Sigmoid colon (tissue), 7 donors: ENCODE results near the gene MRPL14. TPM values are rescaled to one million over a fixed set of nuclear protein-coding genes. Genes with fewer than 3 reads are reported as not detected.
"Not testable (repeated sequence)": the region's sequence is repeated elsewhere in the genome, so short reads cannot be mapped to it uniquely, and the experiment has no call there.

Experiments
- DNase-seq: peaks from one replicate; pipeline ENCODE4 v3.0.0-alpha.2; 2019
- H3K27ac ChIP-seq, 4 donors: fragments of 200-600 bp; sonication (generic); one replicate each; pipeline ENCODE4 v1.5.1; 2016 to 2019; ENCODE audit warnings: mild to moderate bottlenecking in 1 of 4
- H3K27me3 ChIP-seq, 3 donors: fragments of 200-600 bp; sonication (generic); one replicate each; pipeline ENCODE4 v1.5.1; 2019; ENCODE audit warnings: mild to moderate bottlenecking in 1 of 3
- H3K36me3 ChIP-seq, 4 donors: fragments of 200-600 bp; sonication (generic); one replicate each; pipeline ENCODE4 v1.5.1; 2016 to 2019
- H3K4me1 ChIP-seq, 4 donors: fragments of 200-600 bp; sonication (generic); one replicate each; pipeline ENCODE4 v1.5.1; 2017 to 2019
- H3K4me3 ChIP-seq, 4 donors: fragments of 200-600 bp; sonication (generic); one replicate each; pipeline ENCODE4 v1.5.1; 2017 to 2019; ENCODE audit warnings: mild to moderate bottlenecking in 2 of 4, moderate library complexity in 1 of 4
- H3K9me3 ChIP-seq, 4 donors: fragments of 200-600 bp in 3 of 4; sonication (generic) in 3 of 4; one replicate each; pipeline versions ENCODE4 v1.5.1 to v1.6.1; 2013 to 2019
- CTCF ChIP-seq, 4 experiments: fragments of 450-650 bp in 3 of 4; fragments of 200-600 bp in 1 of 4; IDR thresholded peaks; one replicate each; pipeline ENCODE4 v1.5.1; 2016 to 2019; ENCODE audit warnings: antibody characterized with exemption in 4 of 4, mild to moderate bottlenecking in 3 of 4, moderate library complexity in 2 of 4
- EP300 ChIP-seq, 4 donors: sonication (generic); formaldehyde crosslinking; IDR thresholded peaks; one replicate each; pipeline ENCODE4 v1.6.1; 2017; ENCODE audit warnings: antibody characterized with exemption in 4 of 4
- POLR2A ChIP-seq, 2 donors: fragments of 450-650 bp; IDR thresholded peaks; one replicate each; pipeline ENCODE4 v1.6.1; 2016; ENCODE audit warnings: antibody characterized with exemption in 2 of 2, mild to moderate bottlenecking in 2 of 2, moderate library complexity in 2 of 2
- POLR2AphosphoS5 ChIP-seq, 4 donors: sonication (generic); formaldehyde crosslinking; IDR thresholded peaks; one replicate each; pipeline ENCODE4 v1.6.1; 2017; ENCODE audit warnings: antibody characterized with exemption in 4 of 4
- WGBS, 2 donors: extraction: QIAGEN DNeasy Blood & Tissue Kit; methylation state at CpG; one replicate each; pipeline ENCODE4 v1.1.7; 2013; 5-methylcytosine and 5-hydroxymethylcytosine counted together
- intact Hi-C: fragments of 100-400 bp; cut with DNase I; formaldehyde crosslinking; loops from one replicate; pipeline ENCODE4 v1.15.1; 2023
- polyA plus RNA-seq, 3 donors: library from polyadenylated mRNA; stranded (reverse); fragments of 200-250 nt; gene quantifications; one replicate each; pipeline ENCODE4 v1.2.3, GENCODE V29; 2013
- total RNA-seq, 4 donors: library from RNA; depleted of rRNA; stranded (reverse); fragments of >200 nt; gene quantifications; one replicate each; pipeline ENCODE4 v1.1.0, GENCODE V29; 2016
- donor health status: healthy with polysubstance abuse.
- donor health status: Bipolar disorder and iron deficiency.
- donor health status: healthy.

The MRPL14 gene
- total and polyA plus RNA-seq, 7 donors = 32.4 to 150 (median 55.8) TPM

- Histone ChIP-seq H3K27me3 (no peaks in the 10 kb centered on the region), H3K4me3 (no peak overlapping the region), H3K9me3 (no peaks in the 10 kb centered on the region), H3K36me3 (peaks cover 0 to 79% (median 21%) of the 10 kb centered on the region in 4 donors), H3K4me1 (peaks cover 0 to 3% (median 1%) of the 10 kb centered on the region in 4 donors), H3K27ac (no peak overlapping the region)
- no peak for TF ChIP-seq CTCF (IDR thresholded peaks at IDR 0.05)
- no peak for TF ChIP-seq EP300 (IDR thresholded peaks at IDR 0.05)
- no peak for TF ChIP-seq POLR2A (IDR thresholded peaks at IDR 0.05)
- no peak for TF ChIP-seq POLR2AphosphoS5 (IDR thresholded peaks at IDR 0.05)
- intact Hi-C loops = no loop called here
- WGBS, 2 donors = 93 to 94% methylated on average over 10 of the region's 10 CpGs
- no peak for DNase-seq
Observed at GRCh38 chr6:44146685-44147084, 19.4 kb upstream of the MRPL14 start.

GRCh38 chr6:44145839-44146238, 18.6 kb upstream of the MRPL14 start:
- Histone ChIP-seq H3K27me3 (no peaks in the 10 kb centered on the region), H3K4me1 (no peaks in the 10 kb centered on the region), H3K36me3 (peaks cover 0 to 87% (median 26%) of the 10 kb centered on the region in 4 donors), H3K4me3 (no peak overlapping the region), H3K9me3 (no peaks in the 10 kb centered on the region), H3K27ac (no peak overlapping the region)
- DNase-seq = no peak
- intact Hi-C loops = no loop called here
- TF ChIP-seq CTCF (IDR thresholded peaks at IDR 0.05) (no peak), EP300 (IDR thresholded peaks at IDR 0.05) (no peak), POLR2A (IDR thresholded peaks at IDR 0.05) (no peak), POLR2AphosphoS5 (IDR thresholded peaks at IDR 0.05) (no peak)

DNA sequence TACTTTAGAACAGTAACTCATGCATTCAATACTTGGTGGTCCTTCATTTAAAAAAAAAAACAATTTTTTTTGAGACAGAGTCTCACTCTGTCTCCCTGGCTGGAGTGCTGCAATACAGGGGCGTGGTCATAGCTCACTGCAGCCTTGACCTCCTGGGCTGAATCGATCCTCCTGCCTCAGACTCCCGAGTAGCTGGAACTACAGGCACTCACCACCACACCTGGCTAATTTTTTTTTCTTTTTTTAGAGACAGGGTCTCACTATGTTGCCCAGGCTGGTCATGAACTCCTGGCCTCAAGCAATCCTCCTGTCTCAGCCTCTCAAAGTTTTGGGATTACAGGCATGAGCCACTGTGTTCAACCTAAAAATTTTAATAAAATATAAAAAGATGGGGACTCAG, 17.3 kb upstream of the MRPL14 start:
- intact Hi-C loops, DNase-seq, H3K27ac ChIP-seq, H3K4me3 ChIP-seq, H3K4me1 ChIP-seq, H3K9me3 ChIP-seq, H3K27me3 ChIP-seq: not testable (repeated sequence)
- H3K36me3 ChIP-seq = peaks cover 7 to 90% (median 36%) of the 10 kb centered on the region in 4 donors
- WGBS, 2 donors = 56 to 86% methylated on average over 3 of the region's 3 CpGs

GRCh38 chr6:44143731-44144130, 16.5 kb upstream of the MRPL14 start:
- Histone ChIP-seq H3K9me3 (no peaks in the 10 kb centered on the region), H3K4me1 (no peaks in the 10 kb centered on the region), H3K27ac (no peak overlapping the region), H3K27me3 (no peaks in the 10 kb centered on the region), H3K36me3 (peaks cover 7 to 85% (median 35%) of the 10 kb centered on the region in 4 donors), H3K4me3 (no peak overlapping the region)
- no peak for DNase-seq
- 89 to 95% methylated on average over 1 of the region's 1 CpG for WGBS, 2 donors
- no peak for TF ChIP-seq POLR2A (IDR thresholded peaks at IDR 0.05)
- TF ChIP-seq POLR2AphosphoS5 (IDR thresholded peaks at IDR 0.05) = no peak
- TF ChIP-seq CTCF (IDR thresholded peaks at IDR 0.05) = no peak
- TF ChIP-seq EP300 (IDR thresholded peaks at IDR 0.05) = no peak
- intact Hi-C loops = no loop called here

DNA sequence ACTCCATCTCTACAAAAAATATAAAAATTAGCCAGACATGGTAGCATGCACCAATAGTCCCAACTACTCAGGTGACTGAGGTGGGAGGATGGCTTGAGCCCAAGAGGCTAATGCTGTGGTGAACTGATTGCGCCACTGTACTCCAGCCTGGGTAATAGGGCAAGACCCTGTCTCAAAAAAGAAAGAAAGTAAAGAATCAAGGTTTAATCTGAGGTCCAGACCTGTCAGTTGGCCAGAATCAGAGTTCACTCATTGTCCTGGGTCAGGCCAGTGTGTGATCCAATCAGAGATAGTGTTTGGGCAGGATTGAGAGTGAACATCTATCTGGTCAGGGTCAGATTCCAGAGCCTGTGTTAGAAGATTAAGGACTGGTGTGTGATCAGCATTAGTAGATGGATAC, 15.6 kb upstream of the MRPL14 start:
- H3K4me3 ChIP-seq = no peak overlapping the region
- TF ChIP-seq POLR2A (IDR thresholded peaks at IDR 0.05) = no peak
- no peak for TF ChIP-seq EP300 (IDR thresholded peaks at IDR 0.05)
- no peak for TF ChIP-seq POLR2AphosphoS5 (IDR thresholded peaks at IDR 0.05)
- no peak for TF ChIP-seq CTCF (IDR thresholded peaks at IDR 0.05)
- intact Hi-C loops = no loop called here
- no peaks in the 10 kb centered on the region for H3K9me3 ChIP-seq
- H3K27ac ChIP-seq = no peak overlapping the region
- no peaks in the 10 kb centered on the region for H3K4me1 ChIP-seq
- no peaks in the 10 kb centered on the region for H3K27me3 ChIP-seq
- DNase-seq = no peak
- 97 to 99% methylated on average over 1 of the region's 1 CpG for WGBS, 2 donors
- H3K36me3 ChIP-seq = peaks cover 7 to 83% (median 31%) of the 10 kb centered on the region in 4 donors
